Measurements from ENCODE around the gene COL4A2. TPM values are rescaled to one million over a fixed set of nuclear protein-coding genes. Genes with fewer than 3 reads are reported as not detected.

Gene COL4A2
- total RNA-seq, 1 experiment from 2014 or later, result 262 TPM

DNA sequence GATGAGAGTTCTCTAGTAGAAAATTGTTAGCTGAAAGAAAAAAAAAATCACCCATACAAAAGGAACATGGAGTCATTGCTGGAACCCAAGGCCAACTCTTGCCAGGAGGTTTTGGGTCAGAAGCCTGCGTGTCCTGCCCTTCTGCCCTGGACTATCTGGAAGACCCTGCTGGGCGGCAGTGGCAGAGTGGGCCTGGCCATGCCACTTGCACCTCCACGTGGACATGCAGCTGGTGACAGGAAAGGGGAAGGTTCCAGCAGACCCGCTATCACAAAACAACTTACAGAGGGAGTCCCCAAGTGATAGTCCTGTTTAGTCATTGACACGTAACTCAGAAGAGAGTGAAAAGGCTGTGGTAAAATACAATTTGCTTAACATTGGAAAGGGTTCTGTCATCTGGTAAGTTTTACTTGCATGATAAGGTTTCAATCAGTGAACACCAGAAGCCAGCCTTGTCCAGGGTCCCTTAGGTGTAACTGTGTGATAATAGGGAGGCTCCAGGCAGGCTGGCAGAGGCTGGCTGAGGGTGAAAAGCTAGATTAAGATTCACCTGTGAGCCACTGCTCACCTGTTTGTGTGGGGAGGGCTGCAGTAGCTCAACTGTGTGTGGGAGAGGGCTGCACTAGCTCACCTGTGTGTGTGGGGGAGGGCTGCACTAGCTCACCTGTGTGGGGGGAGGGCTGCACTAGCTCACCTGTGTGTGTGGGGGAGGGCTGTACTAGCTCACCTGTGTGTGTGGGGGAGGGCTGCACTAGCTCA lies 47.8 kb downstream of the COL4A2 start:
- no peak for DNase-seq (ENCODE audit: low read depth)

DNA sequence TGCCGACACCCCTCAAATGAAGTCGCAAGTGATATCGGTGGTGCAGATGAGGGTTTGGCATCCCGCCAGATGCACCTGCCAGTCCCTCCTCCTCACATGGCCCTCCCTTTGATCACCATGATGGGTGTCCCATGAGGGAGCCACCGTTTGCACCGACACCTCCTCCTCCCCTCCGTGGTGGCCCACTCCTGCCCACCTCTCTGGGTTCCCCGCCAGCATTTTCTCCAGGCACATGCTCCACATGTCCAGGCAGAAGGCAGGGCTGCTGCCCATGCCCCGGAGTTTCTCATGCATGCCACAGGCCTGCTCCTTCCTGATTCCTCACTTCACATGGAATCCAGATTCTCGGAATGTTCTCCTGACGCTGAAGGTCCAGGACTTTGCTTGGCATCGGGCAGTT lies 49.3 kb downstream of the COL4A2 start:
- no peak for DNase-seq (ENCODE audit: low read depth)

DNA sequence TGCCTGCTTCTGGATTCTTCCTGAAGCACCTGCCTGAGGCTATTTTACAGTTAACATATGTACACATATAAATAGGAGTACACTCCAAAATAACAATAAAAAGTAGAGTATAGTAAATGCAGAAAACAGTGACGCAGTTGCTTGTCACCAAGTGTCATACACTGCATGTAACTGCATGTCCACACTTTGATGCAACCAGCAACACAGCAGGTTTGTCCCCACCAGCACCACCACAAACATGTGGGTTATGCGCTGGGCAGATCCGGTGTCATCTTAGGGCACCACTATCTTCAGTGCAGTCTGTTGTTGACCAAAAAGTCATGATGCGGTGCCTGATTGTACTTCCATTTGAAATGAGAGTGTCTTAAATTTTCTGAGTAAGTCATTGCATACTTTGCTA lies 51.3 kb downstream of the COL4A2 start:
- no peak for DNase-seq (ENCODE audit: low read depth)

GRCh38 chr13:110359840-110360301 lies 52.8 kb downstream of the COL4A2 start:
- peak; percentile 57 for DNase-seq (ENCODE audit: low read depth)

GRCh38 chr13:110360598-110360997 lies 53.5 kb downstream of the COL4A2 start:
- no peak for DNase-seq (ENCODE audit: low read depth)

DNA sequence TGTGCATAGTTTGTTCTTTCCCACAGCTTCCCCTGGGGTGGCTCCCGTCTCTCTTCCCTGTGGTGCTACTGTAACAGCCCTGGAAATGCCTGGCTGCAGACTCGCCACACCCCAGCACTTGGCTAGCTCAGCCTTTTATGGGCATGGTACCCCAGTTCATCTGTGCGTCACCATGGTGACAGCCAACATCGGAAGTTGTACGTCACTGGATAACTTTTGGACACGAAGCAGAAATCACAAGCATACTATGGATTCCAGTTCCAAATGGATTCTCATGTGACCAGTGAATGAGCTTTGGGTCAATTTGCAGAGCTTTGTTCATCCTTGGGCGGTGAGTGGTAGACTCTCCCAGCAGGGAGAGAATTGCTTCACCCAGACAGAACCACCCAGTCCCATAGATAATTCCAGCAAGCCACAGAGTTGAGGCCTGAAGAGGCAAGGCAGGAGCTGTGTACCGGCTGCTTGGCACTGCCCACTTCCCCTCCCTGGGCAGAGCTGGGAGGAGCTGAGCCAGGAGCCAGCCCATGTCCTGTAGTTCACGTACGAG lies 54.4 kb downstream of the COL4A2 start:
- DNase-seq (ENCODE audit: low read depth), result no peak

DNA sequence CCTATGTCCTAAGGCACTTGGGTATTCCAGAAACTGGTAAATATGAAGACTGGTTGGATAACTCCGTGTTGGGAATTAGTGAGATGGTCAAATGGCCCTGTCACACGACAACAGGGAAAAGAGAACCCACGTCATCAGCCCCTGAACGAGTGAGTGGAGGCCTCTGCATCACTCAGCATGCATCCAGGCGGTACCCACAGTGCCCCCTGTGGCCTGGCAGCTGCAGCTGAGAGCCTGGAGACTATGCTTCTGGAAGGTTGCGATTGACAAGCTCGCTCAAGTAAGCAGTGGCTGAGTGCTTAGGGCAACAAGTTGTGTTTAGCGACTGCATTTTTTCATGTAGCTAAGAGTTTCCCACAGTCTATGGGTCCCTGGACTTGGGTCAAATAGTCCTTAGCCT lies 55.9 kb downstream of the COL4A2 start:
- peak; percentile 32 for DNase-seq (ENCODE audit: low read depth)

GRCh38 chr13:110364081-110364480 lies 57.0 kb downstream of the COL4A2 start:
- DNase-seq (ENCODE audit: low read depth), result no peak

DNA sequence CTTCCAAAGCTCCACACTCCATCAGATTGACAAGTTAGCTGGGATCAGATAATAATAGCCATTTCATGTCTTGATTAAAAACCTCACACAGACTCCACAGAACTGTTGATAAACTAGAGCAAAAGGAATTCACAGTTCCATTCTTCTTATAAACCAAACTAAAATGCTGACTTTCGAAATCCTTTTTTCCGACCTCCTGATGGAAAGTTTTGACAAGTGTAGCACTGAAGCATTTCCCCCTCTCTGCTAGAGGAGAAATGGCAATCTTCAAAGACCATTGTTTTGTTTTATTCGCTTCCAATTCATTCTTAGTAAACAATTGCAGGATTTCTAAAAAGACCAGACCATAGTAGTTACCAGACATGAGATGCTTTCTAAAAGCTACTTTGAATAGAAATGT lies 58.8 kb downstream of the COL4A2 start:
- DNase-seq (ENCODE audit: low read depth), result no peak

DNA sequence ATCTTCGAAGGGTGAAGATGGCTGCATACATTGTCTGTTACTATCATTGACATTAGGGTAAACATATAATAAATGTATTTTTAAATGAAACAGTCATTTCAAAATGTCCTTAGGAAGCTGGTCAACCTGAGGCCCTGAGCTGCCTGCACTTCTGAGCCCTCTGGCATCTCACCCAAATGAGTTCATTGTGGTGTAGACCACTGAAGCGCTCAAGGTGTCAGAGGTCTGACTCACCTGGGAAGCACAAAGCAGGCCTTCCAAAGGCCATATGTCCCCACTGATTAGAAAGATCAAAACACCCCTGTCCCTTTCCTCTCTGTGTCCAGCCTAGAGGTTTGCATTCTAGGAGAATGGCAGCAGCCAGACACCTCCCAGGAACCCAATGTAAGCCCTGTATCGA lies 59.6 kb downstream of the COL4A2 start:
- DNase-seq (ENCODE audit: low read depth), result no peak

DNA sequence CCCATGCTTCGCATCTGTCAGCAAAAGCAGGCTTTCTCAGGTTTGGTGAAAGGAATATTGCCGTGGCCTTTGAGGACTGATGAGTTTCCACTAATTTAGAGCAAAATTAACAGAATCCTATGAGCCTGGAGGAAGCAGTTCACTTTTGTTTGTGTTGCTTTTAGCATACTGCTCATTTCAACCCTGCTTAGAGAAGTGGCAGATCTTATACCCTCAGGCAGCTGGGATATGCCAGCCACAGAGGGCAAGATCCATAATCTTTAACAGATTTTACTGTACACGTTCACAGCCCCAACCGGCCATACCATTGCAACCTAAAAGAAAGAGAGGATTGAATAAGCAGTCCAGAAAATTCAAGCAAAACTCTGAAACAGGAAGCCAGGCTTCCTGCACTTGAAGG lies 60.5 kb downstream of the COL4A2 start:
- no peak for DNase-seq (ENCODE audit: low read depth)

GRCh38 chr13:110368408-110368807 lies 61.3 kb downstream of the COL4A2 start:
- no peak for DNase-seq (ENCODE audit: low read depth)

DNA sequence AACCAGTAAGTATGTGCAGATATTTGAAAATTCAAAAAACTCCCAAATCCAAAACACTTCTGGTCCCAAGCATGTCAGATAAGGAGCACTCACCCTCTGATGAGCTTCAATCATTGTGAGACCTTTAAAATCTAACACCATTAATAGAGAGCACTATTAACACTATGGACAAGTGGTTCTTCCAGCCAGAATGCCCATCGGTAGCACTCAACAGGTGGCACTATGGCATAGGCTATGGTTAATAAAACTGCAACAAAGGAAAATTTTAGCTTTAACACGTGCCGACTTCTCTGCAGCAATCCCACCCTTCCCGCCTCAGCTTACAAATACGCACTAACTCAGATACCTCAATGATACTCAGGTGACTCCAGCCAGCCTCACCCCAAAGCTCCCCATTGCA lies 62.3 kb downstream of the COL4A2 start:
- no peak for DNase-seq (ENCODE audit: low read depth)

GRCh38 chr13:110371550-110372465 lies 64.7 kb downstream of the COL4A2 start:
- DNase-seq (ENCODE audit: low read depth), result peak; percentile 71

GRCh38 chr13:110372676-110373075 lies 65.6 kb downstream of the COL4A2 start:
- no peak for DNase-seq (ENCODE audit: low read depth)

GRCh38 chr13:110373617-110374016 lies 66.5 kb downstream of the COL4A2 start:
- no peak for DNase-seq (ENCODE audit: low read depth)

DNA sequence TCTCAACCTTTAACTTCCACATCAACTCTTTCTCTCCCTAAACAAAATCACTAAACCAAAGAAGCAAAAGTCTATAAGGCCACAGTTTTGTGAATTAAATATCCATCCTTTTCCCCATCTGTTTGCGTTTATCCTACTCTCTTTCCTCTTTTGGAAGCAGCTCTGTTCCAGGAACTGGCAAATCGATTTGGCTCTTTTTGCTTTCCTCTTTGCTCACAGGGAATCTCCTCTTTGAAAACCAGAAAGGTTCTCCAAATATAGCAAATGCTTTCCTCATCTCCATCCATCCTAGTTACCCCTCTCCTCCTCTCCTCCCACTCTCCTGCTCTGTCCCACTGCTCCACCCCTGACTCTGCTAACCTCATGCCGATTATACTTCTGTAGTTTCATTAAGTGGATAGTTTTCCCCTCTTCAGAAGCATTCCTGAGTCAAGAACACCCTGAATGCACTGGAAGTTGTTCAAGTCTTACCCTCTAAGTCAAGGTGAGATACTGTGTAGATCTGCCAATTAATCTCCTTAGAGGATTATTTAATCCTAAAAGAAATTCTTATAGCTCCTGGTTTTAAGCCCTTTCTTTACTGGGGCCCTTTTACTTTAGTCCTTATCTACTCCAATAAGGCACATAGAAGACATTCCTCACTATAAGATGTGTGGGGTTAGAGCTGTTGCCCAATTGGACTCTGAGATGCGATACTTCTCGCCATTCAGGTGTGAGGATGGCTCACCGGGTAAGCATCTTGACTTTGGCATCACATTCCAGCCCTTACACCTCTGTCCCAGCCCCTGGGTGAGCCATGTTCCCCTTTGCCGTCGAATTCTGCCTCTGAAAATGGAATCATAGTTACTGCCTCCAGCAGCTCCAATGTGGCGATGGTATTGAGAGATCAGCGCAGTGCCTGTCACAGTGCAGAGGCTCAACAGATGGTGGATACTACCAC lies 67.6 kb downstream of the COL4A2 start:
- no peak for DNase-seq (ENCODE audit: low read depth)

DNA sequence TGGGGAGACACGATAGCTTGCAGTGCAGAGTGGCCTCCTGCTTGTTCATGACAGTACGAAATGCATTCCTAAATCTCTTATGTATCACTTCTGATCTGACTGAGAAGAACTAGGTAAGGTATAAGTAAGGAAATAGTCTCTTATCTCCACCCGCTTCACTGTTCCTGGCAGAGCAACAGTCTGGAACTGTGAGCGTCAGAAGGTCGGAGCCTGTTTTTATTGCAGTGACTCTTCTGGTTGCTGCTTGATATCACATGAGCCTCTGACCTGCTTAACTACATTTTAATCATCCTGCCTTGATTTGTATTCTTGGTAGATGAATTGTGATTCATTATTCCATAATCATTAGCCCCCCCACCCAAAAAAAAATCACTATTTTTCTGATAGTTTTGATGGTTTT lies 69.0 kb downstream of the COL4A2 start:
- DNase-seq (ENCODE audit: low read depth), result no peak

DNA sequence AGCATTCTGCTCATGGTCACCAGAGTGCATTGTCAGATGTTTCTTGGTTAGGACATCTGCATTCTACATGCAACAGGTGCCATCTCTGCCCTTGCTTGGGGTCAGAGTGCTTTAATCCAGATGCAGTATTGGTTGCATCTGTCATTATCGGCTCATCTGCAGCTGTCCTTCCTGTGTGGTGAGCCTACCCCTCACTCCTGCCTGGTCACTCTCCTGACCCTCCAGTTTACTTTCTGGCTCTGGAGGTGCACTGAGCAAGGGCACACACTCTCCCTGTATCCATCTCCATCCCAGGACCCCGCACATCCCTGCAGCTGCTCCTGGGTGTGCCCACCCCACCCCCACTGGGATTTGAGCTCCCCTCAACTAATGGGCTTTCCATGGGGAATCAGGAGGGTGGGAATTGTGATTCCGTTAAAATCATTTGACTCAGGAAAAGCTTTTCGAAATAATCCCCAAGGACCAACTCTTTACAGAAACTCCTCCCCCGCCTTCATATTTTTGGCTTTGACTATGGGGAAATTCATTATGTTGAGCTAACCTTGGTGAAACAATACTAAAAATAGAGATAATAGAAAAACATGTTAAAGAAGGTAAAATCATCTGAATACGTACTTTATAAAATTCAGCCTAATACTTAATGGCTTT lies 70.2 kb downstream of the COL4A2 start:
- DNase-seq (ENCODE audit: low read depth), result no peak

DNA sequence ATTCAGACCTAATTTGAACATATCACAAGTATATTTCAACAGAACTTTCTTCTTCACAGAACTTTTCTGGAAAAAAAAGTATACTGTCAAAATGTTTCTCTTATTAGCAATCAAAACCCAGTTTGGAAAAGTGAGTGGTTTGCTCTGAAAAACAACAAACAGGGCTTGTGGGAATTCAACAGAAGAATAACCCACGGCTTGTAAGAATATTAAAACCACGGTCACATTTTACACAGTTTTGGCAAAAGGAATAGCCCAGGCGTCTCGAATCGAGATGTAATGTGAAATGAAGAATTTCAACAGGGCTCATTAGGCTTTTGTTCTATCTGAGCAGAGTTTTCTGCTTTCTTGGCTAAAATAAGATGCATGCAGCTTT lies 70.7 kb downstream of the COL4A2 start:
- DNase-seq (ENCODE audit: low read depth), result no peak

- no peak for DNase-seq (ENCODE audit: low read depth)
Measured at GRCh38 chr13:110379358-110379757, 72.3 kb downstream of the COL4A2 start.

Data from Daoy (cell line).